Measurements from ENCODE around the gene KCTD8.

GRCh38 chr4:44235897-44236296 is 212.7 kb downstream of the KCTD8 start:
- TF ChIP-seq CTCF (IDR thresholded peaks at IDR 0.05) = no peak
- TF ChIP-seq POLR2A (IDR thresholded peaks at IDR 0.05) = no peak
- TF ChIP-seq POLR2AphosphoS5 (IDR thresholded peaks at IDR 0.05) = no peak

Measured in suprapubic skin (tissue), 4 donors.